Panc1 (cell line): ENCODE results near the gene PHF21A. TPM values are rescaled to one million over a fixed set of nuclear protein-coding genes. Genes with fewer than 3 reads are reported as not detected.

Experiments used
- ATAC-seq: fragments of 200-7000 bp; cut with Tn5 transposase; 2 replicates; pipeline ENCODE4 v1.9.1; 2020; ENCODE audit warnings: mild to moderate bottlenecking, moderate library complexity
- BruUV-seq: library from RNA; stranded (reverse); fragments of 400-500 nt; replicated peaks from 2 replicates; lab custom pipeline; 2021; lab: Mats Ljungman, UMichigan
- CTCF ChIA-PET: fragments of 300-600 bp; sonication (Branson Sonifier 250); formaldehyde crosslinking; loops from one replicate; lab custom pipeline; 2022; ENCODE audit warnings: antibody characterized with exemption; lab: Charles Lee
- POLR2A ChIA-PET: fragments of 300-600 bp; sonication (Branson Sonifier 250); formaldehyde crosslinking; loops from one replicate; lab custom pipeline; 2022; ENCODE audit warnings: antibody characterized with exemption; lab: Charles Lee
- DNase-seq: peaks from one replicate; pipeline ENCODE4 v3.0.0-alpha.2; 2010; ENCODE audit warnings: low read depth, low spot score
- H3K27ac ChIP-seq: 2 replicates; pipeline ENCODE4 v1.5.1; 2011; ENCODE audit warnings: mild to moderate bottlenecking, low read length, inconsistent platforms
- H3K27me3 ChIP-seq: fragments of 200-500 bp; sonication (Bioruptor generic); 2 replicates; pipeline ENCODE4 v1.6.0; 2014; ENCODE audit warnings: low read length, inconsistent platforms; ENCODE audit not compliant: control insufficient read depth, insufficient read depth
- H3K36me3 ChIP-seq: fragments of 200-500 bp; sonication (Bioruptor generic); 2 replicates; pipeline ENCODE4 v1.5.1; 2014; ENCODE audit warnings: inconsistent platforms, mild to moderate bottlenecking, low read length, moderate library complexity; ENCODE audit not compliant: control insufficient read depth, insufficient read depth
- H3K4me1 ChIP-seq: 2 replicates; pipeline ENCODE4 v1.5.1; 2011; ENCODE audit warnings: inconsistent platforms, mild to moderate bottlenecking, low read length, moderate library complexity; ENCODE audit not compliant: control insufficient read depth, insufficient read depth
- H3K4me3 ChIP-seq, 2 experiments: 2 replicates each; pipeline ENCODE4 v1.5.1; 2011 to 2012; ENCODE audit warnings: low read depth in 2 of 2, low read length in 2 of 2, mild to moderate bottlenecking in 2 of 2, inconsistent platforms in 1 of 2, moderate library complexity in 1 of 2
- H3K9me3 ChIP-seq: fragments of 200-500 bp; sonication (Bioruptor generic); 2 replicates; pipeline ENCODE4 v1.5.1; 2014; ENCODE audit warnings: low read depth, mild to moderate bottlenecking, inconsistent platforms, low read length, moderate library complexity; ENCODE audit not compliant: control insufficient read depth, insufficient read depth
- POLR2AphosphoS5 ChIP-seq: IDR thresholded peaks from 2 replicates; pipeline ENCODE4 v1.6.1; 2012; ENCODE audit warnings: mild to moderate bottlenecking, low read depth, low read length, moderate library complexity
- SIN3A ChIP-seq: IDR thresholded peaks from 2 replicates; pipeline ENCODE4 v1.6.1; 2012; ENCODE audit warnings: low read depth, mild to moderate bottlenecking, low read length, moderate library complexity, borderline replicate concordance; ENCODE audit not compliant: insufficient read depth
- TCF7L2 ChIP-seq: IDR thresholded peaks from 2 replicates; pipeline ENCODE4 v1.6.1; 2011; ENCODE audit warnings: mild to moderate bottlenecking, low read depth, low read length, inconsistent platforms
- in situ Hi-C: cut with HindIII; loops from 2 replicates; pipeline ENCODE4 v1.10.0; 2016; ENCODE audit warnings: low sequenced_read_pairs, low pct_unique_long_range_greater_than_20kb
- intact Hi-C: fragments of 100-400 bp; cut with micrococcal nuclease; formaldehyde crosslinking; loops from one replicate; pipeline ENCODE4 v1.10.0; 2022; ENCODE audit not compliant: unreplicated experiment
- total RNA-seq: library from RNA; stranded (reverse); gene quantifications from one replicate; pipeline ENCODE4 v1.2.1, GENCODE V29; 2021; ENCODE audit not compliant: unreplicated experiment
- TF ChIP-seq, protein P1 (sequence below), 2 experiments: IDR thresholded peaks; 2 replicates each; pipeline ENCODE4 v1.6.1; 2011 to 2012; ENCODE audit warnings: low read depth in 2 of 2, control low read depth in 1 of 2, low read length in 1 of 2, mild to moderate bottlenecking in 1 of 2, moderate library complexity in 1 of 2; ENCODE audit not compliant: insufficient read depth in 1 of 2
- TF ChIP-seq, protein P2 (sequence below): fragments of 450-650 bp; IDR thresholded peaks from 2 replicates; pipeline ENCODE4 v1.5.1; 2017; ENCODE audit warnings: mild to moderate bottlenecking

The PHF21A gene
- total RNA-seq, 1 experiment from 2014 or later, result 45.7 TPM

DNA sequence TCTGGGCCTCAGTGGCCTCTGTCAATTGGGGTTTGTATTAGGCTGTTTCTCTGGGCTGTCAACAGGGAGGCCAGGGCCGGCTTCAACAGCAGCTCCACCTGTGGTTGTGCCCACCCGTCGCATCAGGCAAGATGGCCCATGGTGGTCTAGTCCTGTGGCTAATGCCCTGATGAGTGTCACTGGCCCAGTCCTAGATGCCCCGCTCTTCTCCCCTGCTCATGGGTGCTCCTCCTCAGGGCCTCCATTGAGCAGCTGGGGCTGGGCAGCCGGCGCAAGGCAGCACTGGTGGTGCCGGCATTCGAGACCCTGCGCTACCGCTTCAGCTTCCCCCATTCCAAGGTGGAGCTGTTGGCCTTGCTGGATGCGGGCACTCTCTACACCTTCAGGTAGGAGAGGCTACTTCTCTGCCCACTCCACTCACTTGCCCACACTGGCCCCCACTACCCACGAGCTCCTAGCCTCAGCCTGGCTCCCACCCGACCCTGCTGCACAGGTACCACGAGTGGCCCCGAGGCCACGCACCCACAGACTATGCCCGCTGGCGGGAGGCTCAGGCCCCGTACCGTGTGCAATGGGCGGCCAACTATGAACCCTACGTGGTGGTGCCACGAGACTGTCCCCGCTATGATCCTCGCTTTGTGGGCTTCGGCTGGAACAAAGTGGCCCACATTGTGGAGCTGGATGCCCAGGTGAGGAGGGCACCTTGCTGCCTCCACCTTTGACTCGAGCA is 193.4 kb downstream of the PHF21A start:
- H3K36me3 ChIP-seq, result peaks cover 3% of the 10 kb centered on the region; the same call in 1 of the 2 replicates
- no peak for ATAC-seq
- TF ChIP-seq, protein P1, sequence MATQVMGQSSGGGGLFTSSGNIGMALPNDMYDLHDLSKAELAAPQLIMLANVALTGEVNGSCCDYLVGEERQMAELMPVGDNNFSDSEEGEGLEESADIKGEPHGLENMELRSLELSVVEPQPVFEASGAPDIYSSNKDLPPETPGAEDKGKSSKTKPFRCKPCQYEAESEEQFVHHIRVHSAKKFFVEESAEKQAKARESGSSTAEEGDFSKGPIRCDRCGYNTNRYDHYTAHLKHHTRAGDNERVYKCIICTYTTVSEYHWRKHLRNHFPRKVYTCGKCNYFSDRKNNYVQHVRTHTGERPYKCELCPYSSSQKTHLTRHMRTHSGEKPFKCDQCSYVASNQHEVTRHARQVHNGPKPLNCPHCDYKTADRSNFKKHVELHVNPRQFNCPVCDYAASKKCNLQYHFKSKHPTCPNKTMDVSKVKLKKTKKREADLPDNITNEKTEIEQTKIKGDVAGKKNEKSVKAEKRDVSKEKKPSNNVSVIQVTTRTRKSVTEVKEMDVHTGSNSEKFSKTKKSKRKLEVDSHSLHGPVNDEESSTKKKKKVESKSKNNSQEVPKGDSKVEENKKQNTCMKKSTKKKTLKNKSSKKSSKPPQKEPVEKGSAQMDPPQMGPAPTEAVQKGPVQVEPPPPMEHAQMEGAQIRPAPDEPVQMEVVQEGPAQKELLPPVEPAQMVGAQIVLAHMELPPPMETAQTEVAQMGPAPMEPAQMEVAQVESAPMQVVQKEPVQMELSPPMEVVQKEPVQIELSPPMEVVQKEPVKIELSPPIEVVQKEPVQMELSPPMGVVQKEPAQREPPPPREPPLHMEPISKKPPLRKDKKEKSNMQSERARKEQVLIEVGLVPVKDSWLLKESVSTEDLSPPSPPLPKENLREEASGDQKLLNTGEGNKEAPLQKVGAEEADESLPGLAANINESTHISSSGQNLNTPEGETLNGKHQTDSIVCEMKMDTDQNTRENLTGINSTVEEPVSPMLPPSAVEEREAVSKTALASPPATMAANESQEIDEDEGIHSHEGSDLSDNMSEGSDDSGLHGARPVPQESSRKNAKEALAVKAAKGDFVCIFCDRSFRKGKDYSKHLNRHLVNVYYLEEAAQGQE (IDR thresholded peaks at IDR 0.05; ENCODE audit: insufficient read depth in 1 of 2, low read depth in 2 of 2, low read length in 1 of 2), result no peak
- TF ChIP-seq TCF7L2, result no peak; the same call in 1 of the 2 replicates
- TF ChIP-seq POLR2AphosphoS5, result no peak
- TF ChIP-seq SIN3A, result no peak
- TF ChIP-seq, protein P2, sequence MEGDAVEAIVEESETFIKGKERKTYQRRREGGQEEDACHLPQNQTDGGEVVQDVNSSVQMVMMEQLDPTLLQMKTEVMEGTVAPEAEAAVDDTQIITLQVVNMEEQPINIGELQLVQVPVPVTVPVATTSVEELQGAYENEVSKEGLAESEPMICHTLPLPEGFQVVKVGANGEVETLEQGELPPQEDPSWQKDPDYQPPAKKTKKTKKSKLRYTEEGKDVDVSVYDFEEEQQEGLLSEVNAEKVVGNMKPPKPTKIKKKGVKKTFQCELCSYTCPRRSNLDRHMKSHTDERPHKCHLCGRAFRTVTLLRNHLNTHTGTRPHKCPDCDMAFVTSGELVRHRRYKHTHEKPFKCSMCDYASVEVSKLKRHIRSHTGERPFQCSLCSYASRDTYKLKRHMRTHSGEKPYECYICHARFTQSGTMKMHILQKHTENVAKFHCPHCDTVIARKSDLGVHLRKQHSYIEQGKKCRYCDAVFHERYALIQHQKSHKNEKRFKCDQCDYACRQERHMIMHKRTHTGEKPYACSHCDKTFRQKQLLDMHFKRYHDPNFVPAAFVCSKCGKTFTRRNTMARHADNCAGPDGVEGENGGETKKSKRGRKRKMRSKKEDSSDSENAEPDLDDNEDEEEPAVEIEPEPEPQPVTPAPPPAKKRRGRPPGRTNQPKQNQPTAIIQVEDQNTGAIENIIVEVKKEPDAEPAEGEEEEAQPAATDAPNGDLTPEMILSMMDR, result no peak
- DNase-seq, result no peak
- intact Hi-C loops (no loop called here), in situ Hi-C loops (no loop called here)
- CTCF ChIA-PET, result no interaction called here
- H3K4me3 ChIP-seq, result no peak overlapping the region
- H3K9me3 ChIP-seq, result no peaks in the 10 kb centered on the region
- POLR2A ChIA-PET, result no interaction called here
- no peaks in the 10 kb centered on the region; the same call in 1 of the 2 replicates for H3K27me3 ChIP-seq
- H3K4me1 ChIP-seq, result no peaks in the 10 kb centered on the region
- no TSS peak for BruUV-seq
- no peak overlapping the region for H3K27ac ChIP-seq

DNA sequence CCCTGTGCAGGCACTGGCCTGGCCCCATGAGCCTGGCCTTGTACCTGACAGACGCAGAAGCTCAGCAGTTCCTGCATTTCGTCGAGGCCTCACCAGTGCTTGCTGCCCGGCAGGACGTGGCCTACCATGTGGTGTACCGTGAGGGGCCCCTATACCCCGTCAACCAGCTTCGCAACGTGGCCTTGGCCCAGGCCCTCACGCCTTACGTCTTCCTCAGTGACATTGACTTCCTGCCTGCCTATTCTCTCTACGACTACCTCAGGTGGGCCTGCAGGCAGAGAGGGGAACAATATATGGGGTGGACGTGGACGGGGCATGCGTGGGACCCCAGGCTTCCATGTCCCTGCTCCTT is 193.9 kb downstream of the PHF21A start:
- Histone ChIP-seq H3K9me3 (no peaks in the 10 kb centered on the region), H3K4me1 (no peaks in the 10 kb centered on the region), H3K4me3 (no peak overlapping the region), H3K27ac (no peak overlapping the region), H3K36me3 (peaks cover 3% of the 10 kb centered on the region; the same call in 1 of the 2 replicates), H3K27me3 (no peaks in the 10 kb centered on the region; the same call in 1 of the 2 replicates)
- POLR2A ChIA-PET, result no interaction called here
- CTCF ChIA-PET, result no interaction called here
- no TSS peak for BruUV-seq
- DNase-seq (no peak), ATAC-seq (no peak)
- TF ChIP-seq SIN3A, result no peak
- TF ChIP-seq, protein P1 (IDR thresholded peaks at IDR 0.05; ENCODE audit: insufficient read depth in 1 of 2, low read depth in 2 of 2, low read length in 1 of 2), result no peak
- TF ChIP-seq, protein P2, result no peak
- TF ChIP-seq POLR2AphosphoS5, result no peak
- TF ChIP-seq TCF7L2, result no peak
- in situ Hi-C loops, result no loop called here
- intact Hi-C loops, result no loop called here
